Coronary artery (tissue), 2 donors: ENCODE measurements around the gene SP6.
A peak's percentile ranks its signal among the peaks of the same experiment; 100 is the strongest.

ENCODE experiments used
- DNase-seq: peaks from one replicate; pipeline ENCODE4 v3.0.0-alpha.2; 2017; ENCODE audit warnings: low spot score
- H3K27ac ChIP-seq, 2 donors: fragments of 200-600 bp; sonication (generic); one replicate each; pipeline ENCODE4 v1.5.1; 2016 to 2019
- H3K4me3 ChIP-seq: fragments of 200-600 bp; sonication (generic); 2 replicates; pipeline ENCODE4 v1.5.1; 2016; ENCODE audit warnings: mild to moderate bottlenecking, moderate library complexity
- CTCF ChIP-seq: fragments of 200-600 bp; sonication (generic); IDR thresholded peaks from one replicate; pipeline ENCODE4 v1.5.1; 2019; ENCODE audit warnings: antibody characterized with exemption

SP6 gene

GRCh38 chr17:47821031-47821423 lies 29.9 kb downstream of the SP6 start:
- TF ChIP-seq CTCF, result no peak
- Histone ChIP-seq H3K27ac (peak overlapping the region; percentile 6 to 71), H3K4me3 (peak overlapping the region; percentile 79)
- DNase-seq, result no peak

- Histone ChIP-seq H3K27ac (no peak overlapping the region), H3K4me3 (peak overlapping the region; percentile 79)
- TF ChIP-seq CTCF, result no peak
- DNase-seq, result no peak
These were observed 30.8 kb downstream of the SP6 start for GRCh38 chr17:47820033-47820789.

GRCh38 chr17:47819475-47819874 lies 31.5 kb downstream of the SP6 start:
- no peak for TF ChIP-seq CTCF
- no peak overlapping the region for H3K4me3 ChIP-seq
- no peak for DNase-seq
- no peak overlapping the region for H3K27ac ChIP-seq

- Histone ChIP-seq H3K4me3 (no peak overlapping the region), H3K27ac (no peak overlapping the region)
- no peak for TF ChIP-seq CTCF
- DNase-seq, result no peak
These were observed 32.8 kb downstream of the SP6 start for GRCh38 chr17:47818002-47818695.

GRCh38 chr17:47816947-47817346 lies 34.0 kb downstream of the SP6 start:
- DNase-seq, result no peak
- no peak overlapping the region for H3K27ac ChIP-seq
- TF ChIP-seq CTCF, result no peak
- no peak overlapping the region for H3K4me3 ChIP-seq

- DNase-seq, result no peak
- TF ChIP-seq CTCF, result no peak
- H3K4me3 ChIP-seq, result no peak overlapping the region
- no peak overlapping the region for H3K27ac ChIP-seq
These were observed 34.7 kb downstream of the SP6 start for GRCh38 chr17:47816111-47816735.
